H1 (cell line): Measurements from ENCODE around the gene SPAG5.

Source experiments
- BCL11A ChIP-seq, 2 experiments: IDR thresholded peaks; one replicate each; pipeline ENCODE4 v1.6.1; 2011; ENCODE audit warnings: low read depth in 2 of 2, low read length in 2 of 2, mild to moderate bottlenecking in 2 of 2
- CTCF ChIP-seq, 3 experiments: IDR thresholded peaks; 1 replicate in 2 of 3; 2 replicates in 1 of 3; pipeline versions ENCODE4 v1.5.1 to v1.6.1; 2011; ENCODE audit warnings: low read length in 3 of 3, mild to moderate bottlenecking in 3 of 3, inconsistent platforms in 2 of 3, low read depth in 1 of 3, moderate library complexity in 1 of 3; ENCODE audit not compliant: insufficient read depth in 1 of 3; ENCODE audit errors: control extremely low read depth in 1 of 3
- EP300 ChIP-seq, 2 experiments: IDR thresholded peaks; 1 replicate in 1 of 2; 2 replicates in 1 of 2; pipeline ENCODE4 v1.6.1; 2011 to 2012; ENCODE audit warnings: low read depth in 2 of 2, low read length in 2 of 2, mild to moderate bottlenecking in 2 of 2, borderline replicate concordance in 1 of 2, inconsistent platforms in 1 of 2, moderate library complexity in 1 of 2
- MAX ChIP-seq: IDR thresholded peaks from 2 replicates; pipeline ENCODE4 v1.6.1; 2012; ENCODE audit warnings: inconsistent platforms
- POLR2A ChIP-seq, 2 experiments: IDR thresholded peaks; 1 replicate in 1 of 2; 2 replicates in 1 of 2; pipeline ENCODE4 v1.6.1; 2011; ENCODE audit warnings: low read depth in 2 of 2, low read length in 2 of 2, mild to moderate bottlenecking in 2 of 2; ENCODE audit errors: control extremely low read depth in 1 of 2
- TAF1 ChIP-seq: IDR thresholded peaks from 2 replicates; pipeline ENCODE4 v1.6.1; 2011; ENCODE audit warnings: mild to moderate bottlenecking, low read depth, low read length

DNA sequence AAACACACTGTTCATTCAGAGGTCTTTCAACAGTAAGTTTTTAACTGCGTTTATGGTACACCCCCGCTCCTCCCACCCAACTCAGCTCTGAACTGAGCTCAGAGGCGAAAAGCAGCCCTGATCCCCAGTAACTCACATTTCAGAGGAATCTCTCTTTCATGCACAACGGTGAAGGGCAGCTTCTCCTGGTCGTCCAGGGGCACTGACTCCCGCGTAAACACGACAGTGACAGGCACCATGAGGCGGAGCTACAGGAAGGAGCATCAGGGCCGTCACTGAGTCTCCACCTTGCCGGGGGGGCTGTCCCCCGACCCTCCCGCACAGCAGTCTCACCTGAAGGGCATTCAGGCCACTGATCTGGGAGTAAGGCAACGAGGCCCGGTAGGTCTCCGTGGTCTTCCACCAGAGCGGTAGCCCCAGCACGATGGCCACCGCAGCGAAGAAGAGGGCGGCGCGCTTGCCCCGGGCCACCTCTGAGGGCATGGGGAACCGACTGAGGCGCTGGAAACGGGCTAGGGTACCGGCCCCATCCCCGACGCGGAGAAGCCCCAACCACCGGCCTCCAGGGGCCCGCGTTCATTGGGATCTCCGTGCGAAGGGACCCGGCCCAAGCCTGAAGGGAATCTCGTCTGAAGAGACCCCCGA, 28.0 kb downstream of the SPAG5 start:
- TF ChIP-seq CTCF (IDR thresholded peaks at IDR 0.05; ENCODE audit: control extremely low read depth in 1 of 3, insufficient read depth in 1 of 3, low read depth in 1 of 3, low read length in 3 of 3) (no peak), MAX (peak; percentile 67), POLR2A (IDR thresholded peaks at IDR 0.05; ENCODE audit: control extremely low read depth in 1 of 2, low read depth in 2 of 2, low read length in 2 of 2) (no peak), EP300 (IDR thresholded peaks at IDR 0.05; ENCODE audit: borderline replicate concordance in 1 of 2, low read depth in 2 of 2, low read length in 2 of 2) (no peak), BCL11A (IDR thresholded peaks at IDR 0.05; ENCODE audit: low read depth in 2 of 2, low read length in 2 of 2) (no peak), TAF1 (no peak)
